Measurements from ENCODE around the gene KDM5B.

GRCh38 chr1:202825748-202826147 is 17.5 kb upstream of the KDM5B start:
- TF ChIP-seq POLR2A (IDR thresholded peaks at IDR 0.05) (no peak), CTCF (IDR thresholded peaks at IDR 0.05) (no peak)

Data from ovary (tissue), 3 donors.